Endothelial cell of umbilical vein (primary cell): ENCODE measurements around the gene METTL6. TPM values are rescaled to one million over a fixed set of nuclear protein-coding genes. Genes with fewer than 3 reads are reported as not detected.
"Not testable (repeated sequence)": the region's sequence is repeated elsewhere in the genome, so short reads cannot be mapped to it uniquely, and the experiment has no call there.

Experiments used
- BruUV-seq: library from RNA; stranded (reverse); fragments of 400-500 nt; replicated peaks from 2 replicates; lab custom pipeline; 2021; lab: Mats Ljungman, UMichigan
- CTCF ChIA-PET: fragments of 300-600, 350-600 bp; sonication (Branson Sonifier 250); formaldehyde crosslinking; loops from one replicate; lab custom pipeline; 2021; ENCODE audit warnings: antibody characterized with exemption, inconsistent platforms; lab: Charles Lee
- POLR2A ChIA-PET: fragments of 300-600, 350-600 bp; sonication (Branson Sonifier 250); formaldehyde crosslinking; loops from one replicate; lab custom pipeline; 2021; ENCODE audit warnings: antibody characterized with exemption, inconsistent platforms; lab: Charles Lee
- DNase-seq: peaks from one replicate; pipeline ENCODE4 v3.0.0-alpha.2; 2011; ENCODE audit warnings: low read depth, low spot score
- FAIRE-seq: peaks from 2 replicates; lab custom pipeline; 2011; peaks lifted over from hg19 to GRCh38; lab: Jason Lieb, UNC
- H2AFZ ChIP-seq: 2 replicates; pipeline ENCODE4 v1.6.0; 2012; ENCODE audit warnings: low read depth, low read length, control low read depth, inconsistent platforms
- H3K27ac ChIP-seq: 2 replicates; pipeline ENCODE4 v1.5.1; 2011; ENCODE audit warnings: low read depth, mild to moderate bottlenecking, control low read depth, low read length, moderate library complexity; ENCODE audit not compliant: insufficient read depth
- H3K27me3 ChIP-seq, 2 experiments: 2 replicates each; pipeline versions ENCODE4 v1.6.0 to v1.6.1; 2011; ENCODE audit warnings: low read length in 2 of 2, mixed read lengths in 1 of 2; ENCODE audit not compliant: control insufficient read depth in 2 of 2, insufficient read depth in 2 of 2
- H3K36me3 ChIP-seq, 2 experiments: 2 replicates in 1 of 2; 3 replicates in 1 of 2; pipeline ENCODE4 v1.5.1; 2011; ENCODE audit warnings: low read length in 2 of 2, mild to moderate bottlenecking in 1 of 2, moderate library complexity in 1 of 2; ENCODE audit not compliant: control insufficient read depth in 2 of 2, insufficient read depth in 2 of 2; ENCODE audit errors: extremely low read depth in 1 of 2
- H3K4me1 ChIP-seq: 3 replicates; pipeline ENCODE4 v1.5.1; 2011; ENCODE audit warnings: mild to moderate bottlenecking, low read length; ENCODE audit not compliant: control insufficient read depth, insufficient read depth; ENCODE audit errors: extremely low read depth
- H3K4me2 ChIP-seq: 2 replicates; pipeline ENCODE4 v1.6.1; 2011; ENCODE audit warnings: low read length, control low read depth, mixed read lengths; ENCODE audit not compliant: insufficient read depth
- H3K4me3 ChIP-seq, 3 experiments: fragments of 200-600 bp in 1 of 3; sonication (generic), shearing (Covaris generic) in 1 of 3; replicated peaks in 1 of 3; 2 replicates each; pipeline ENCODE4 v1.5.1; 2011 to 2016; ENCODE audit warnings: control low read depth in 3 of 3, low read length in 3 of 3, mild to moderate bottlenecking in 2 of 3, inconsistent platforms in 1 of 3, low read depth in 1 of 3, moderate library complexity in 1 of 3; ENCODE audit not compliant: insufficient read depth in 1 of 3
- H3K79me2 ChIP-seq: 2 replicates; pipeline ENCODE4 v1.6.0; 2012; ENCODE audit warnings: low read length, inconsistent platforms; ENCODE audit not compliant: control insufficient read depth, insufficient read depth
- H3K9ac ChIP-seq: replicated peaks from 2 replicates; pipeline ENCODE3; 2011; ENCODE audit warnings: low read length, control low read depth; ENCODE audit not compliant: insufficient read depth; ENCODE audit errors: extremely low read depth
- H3K9me1 ChIP-seq: replicated peaks from 3 replicates; pipeline ENCODE4 v1.6.0; 2011; ENCODE audit warnings: mild to moderate bottlenecking, low read length; ENCODE audit not compliant: control insufficient read depth, insufficient read depth; ENCODE audit errors: extremely low read depth
- H3K9me3 ChIP-seq: replicated peaks from 2 replicates; pipeline ENCODE4 v1.5.1; 2012; ENCODE audit warnings: low read length, inconsistent platforms; ENCODE audit not compliant: control insufficient read depth, insufficient read depth
- H4K20me1 ChIP-seq: replicated peaks from 2 replicates; pipeline ENCODE3; 2011; ENCODE audit warnings: mild to moderate bottlenecking, low read length; ENCODE audit not compliant: control insufficient read depth, insufficient read depth; ENCODE audit errors: extremely low read depth
- EZH2 ChIP-seq: IDR thresholded peaks from 2 replicates; pipeline ENCODE4 v1.6.1; 2012; ENCODE audit warnings: borderline replicate concordance, low read depth, mild to moderate bottlenecking, moderate library complexity, low read length, inconsistent platforms; ENCODE audit not compliant: severe bottlenecking
- FOS ChIP-seq: IDR thresholded peaks from 2 replicates; pipeline ENCODE4 v1.6.1; 2011; ENCODE audit warnings: mild to moderate bottlenecking, low read length, moderate library complexity, borderline replicate concordance; ENCODE audit not compliant: insufficient read depth
- POLR2AphosphoS5 ChIP-seq: IDR thresholded peaks from 2 replicates; pipeline ENCODE4 v1.6.1; 2012; ENCODE audit warnings: low read depth, mild to moderate bottlenecking, control low read depth, low read length, moderate library complexity; ENCODE audit not compliant: insufficient read depth
- dilution Hi-C: fragments of 300-500 bp; cut with MboI; formaldehyde crosslinking; loops from one replicate; pipeline ENCODE4 v1.15.0; 2019; ENCODE audit warnings: low sequenced_read_pairs; ENCODE audit not compliant: extremely low pct_ligation_motif_present
- intact Hi-C: fragments of 100-400 bp; cut with micrococcal nuclease; formaldehyde crosslinking; loops from one replicate; pipeline ENCODE4 v1.10.0; 2022
- polyA plus RNA-seq, 4 experiments: library from polyadenylated mRNA; depleted of rRNA in 3 of 4; stranded (reverse) in 3 of 4; unstranded in 1 of 4; fragments of >200 nt; gene quantifications; 2 replicates each; pipeline versions ENCODE4 v1.2.1 to v1.2.3, GENCODE V29; 2011 to 2012; ENCODE audit warnings: missing spikeins in 1 of 4
- total RNA-seq: library from RNA; stranded (reverse); gene quantifications from 2 replicates; pipeline ENCODE4 v1.2.3, GENCODE V29; 2021

METTL6 gene
- total and polyA plus RNA-seq, 2 donors (not counting 3 experiments of a cell fraction or from before 2014, with no cell fraction given), result 12.7 to 19.5 TPM

- DNase-seq (no peak), FAIRE-seq (no peak)
- intact Hi-C loops, result no loop called here
- no peaks in the 10 kb centered on the region for H3K36me3 ChIP-seq
- H3K9me1 ChIP-seq, result no peaks in the 10 kb centered on the region
- H3K79me2 ChIP-seq, result no peaks in the 10 kb centered on the region
- no peak overlapping the region for H2AFZ ChIP-seq
- no peaks in the 10 kb centered on the region for H4K20me1 ChIP-seq
- ChIA-PET CTCF (interaction anchor here (1.2 to 1.4 kb wide), 2 partner anchors 15 to 123 kb away, joined by 3 to 6 read pairs; no protein-coding TSS in a partner anchor), POLR2A (no interaction called here)
- no TSS peak for BruUV-seq
- no peaks in the 10 kb centered on the region for H3K9me3 ChIP-seq
- H3K27me3 ChIP-seq, result no peaks in the 10 kb centered on the region
- no peak overlapping the region for H3K27ac ChIP-seq
- H3K4me3 ChIP-seq, result no peak overlapping the region
- no peak overlapping the region for H3K9ac ChIP-seq
- dilution Hi-C loops, result no loop called here
- no peak overlapping the region for H3K4me2 ChIP-seq
- peaks cover 14% of the 10 kb centered on the region for H3K4me1 ChIP-seq
- TF ChIP-seq POLR2AphosphoS5, result no peak
- TF ChIP-seq EZH2, result no peak
- no peak for TF ChIP-seq FOS
Observed at GRCh38 chr3:15390460-15390859, 36.9 kb downstream of the METTL6 start.

DNA sequence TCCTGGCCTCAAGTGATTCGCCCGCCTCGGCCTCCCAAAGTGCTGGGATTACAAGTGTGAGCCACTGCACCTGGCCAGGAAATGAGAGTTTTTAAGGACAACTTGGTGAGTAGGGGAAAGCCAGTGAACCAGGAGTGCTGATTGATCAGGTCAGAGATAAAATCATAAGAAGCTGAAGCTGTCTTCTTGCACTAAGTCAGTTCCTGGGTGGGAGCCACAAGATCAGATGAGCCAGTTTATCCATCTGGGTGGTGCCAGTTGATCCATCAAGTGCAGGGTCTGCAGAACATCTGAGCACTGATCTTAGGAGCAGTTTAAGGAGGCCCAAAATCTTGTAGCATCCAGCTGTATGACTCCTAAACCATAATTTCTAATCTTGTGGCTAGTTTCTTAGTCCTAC lies 39.0 kb downstream of the METTL6 start:
- H3K9ac ChIP-seq, H3K79me2 ChIP-seq, dilution Hi-C loops, intact Hi-C loops, H3K36me3 ChIP-seq, BruUV-seq, DNase-seq, H3K27me3 ChIP-seq, H3K27ac ChIP-seq, H3K9me1 ChIP-seq, H3K4me3 ChIP-seq, H3K4me2 ChIP-seq, H2AFZ ChIP-seq, H3K9me3 ChIP-seq, POLR2A ChIA-PET, FAIRE-seq, H4K20me1 ChIP-seq: not testable (repeated sequence)
- H3K4me1 ChIP-seq, result peaks cover 14% of the 10 kb centered on the region
- CTCF ChIA-PET, result interaction anchor here (2.3 kb wide), 1 partner anchor 18 kb away, joined by 23 read pairs; no protein-coding TSS in a partner anchor
